ENCODE data around the gene LENEP.
A peak's percentile ranks its signal among the peaks of the same experiment; 100 is the strongest.
"Not testable (repeated sequence)": the region's sequence is repeated elsewhere in the genome, so short reads cannot be mapped to it uniquely, and the experiment has no call there.

LENEP gene

DNA sequence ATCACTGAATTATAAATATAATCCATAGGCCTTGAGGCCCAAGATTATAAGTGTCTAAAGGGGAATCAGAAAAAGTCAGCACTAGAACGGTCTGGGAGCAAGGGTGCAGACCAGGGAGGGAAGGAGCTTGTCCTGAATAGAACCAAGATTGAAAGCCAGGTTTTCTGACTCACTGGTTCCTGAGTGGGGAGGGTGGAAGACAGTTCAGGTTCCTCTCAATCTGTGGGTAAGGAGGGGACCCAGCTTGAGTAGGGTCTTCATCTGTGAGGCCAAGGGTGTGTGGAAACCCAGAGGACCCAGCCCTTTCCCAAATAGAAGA lies 842 bp downstream of the LENEP start:
- Histone ChIP-seq H3K4me3 (ENCODE audit: low read depth, low read length) (no peak overlapping the region), H3K9me3 (ENCODE audit: control insufficient read depth, insufficient read depth, low read length) (no peaks in the 10 kb centered on the region), H3K4me1 (ENCODE audit: control insufficient read depth, insufficient read depth, low read length) (no peaks in the 10 kb centered on the region), H3K27ac (ENCODE audit: low read depth, low read length) (no peak overlapping the region), H3K9ac (ENCODE audit: low read depth, low read length) (no peak overlapping the region), H3K36me3 (ENCODE audit: control insufficient read depth, insufficient read depth, low read length) (peaks cover 26% of the 10 kb centered on the region), H3K27me3 (ENCODE audit: control insufficient read depth, insufficient read depth, low read length) (0 out of 2 replicates have a peak, but pooled peaks cover 3% of the 10 kb centered on the region)

DNA sequence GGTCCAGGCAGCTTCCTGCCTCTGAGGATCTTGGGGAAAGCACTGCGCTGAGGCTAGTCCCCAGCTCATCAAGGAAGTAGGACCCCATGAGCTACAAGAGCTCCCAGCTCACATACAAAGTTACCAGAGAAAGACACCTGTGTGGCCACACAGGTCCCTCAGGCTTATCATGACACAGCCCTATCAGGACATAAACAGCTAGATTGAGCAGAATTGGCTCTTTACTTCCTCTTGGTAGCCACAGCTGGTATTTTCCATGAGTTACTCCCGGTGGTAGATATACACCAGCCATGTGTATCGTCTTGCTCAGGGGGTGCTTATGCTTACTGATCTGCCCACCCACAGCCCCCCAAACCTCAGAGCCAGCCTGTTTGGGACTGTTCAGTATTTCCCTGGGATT lies 1.2 kb downstream of the LENEP start:
- H3K9me3 ChIP-seq (ENCODE audit: control insufficient read depth, insufficient read depth, low read length), result no peaks in the 10 kb centered on the region
- H3K4me1 ChIP-seq (ENCODE audit: control insufficient read depth, insufficient read depth, low read length), result no peaks in the 10 kb centered on the region; the same call in 1 of the 2 replicates
- H3K27me3 ChIP-seq (ENCODE audit: control insufficient read depth, insufficient read depth, low read length), result 0 out of 2 replicates have a peak, but pooled peaks cover 3% of the 10 kb centered on the region
- H3K27ac ChIP-seq (ENCODE audit: low read depth, low read length), result no peak overlapping the region
- no peak overlapping the region for H3K4me3 ChIP-seq (ENCODE audit: low read depth, low read length)
- H3K9ac ChIP-seq (ENCODE audit: low read depth, low read length), result no peak overlapping the region
- H3K36me3 ChIP-seq (ENCODE audit: control insufficient read depth, insufficient read depth, low read length), result peaks cover 22% of the 10 kb centered on the region

DNA sequence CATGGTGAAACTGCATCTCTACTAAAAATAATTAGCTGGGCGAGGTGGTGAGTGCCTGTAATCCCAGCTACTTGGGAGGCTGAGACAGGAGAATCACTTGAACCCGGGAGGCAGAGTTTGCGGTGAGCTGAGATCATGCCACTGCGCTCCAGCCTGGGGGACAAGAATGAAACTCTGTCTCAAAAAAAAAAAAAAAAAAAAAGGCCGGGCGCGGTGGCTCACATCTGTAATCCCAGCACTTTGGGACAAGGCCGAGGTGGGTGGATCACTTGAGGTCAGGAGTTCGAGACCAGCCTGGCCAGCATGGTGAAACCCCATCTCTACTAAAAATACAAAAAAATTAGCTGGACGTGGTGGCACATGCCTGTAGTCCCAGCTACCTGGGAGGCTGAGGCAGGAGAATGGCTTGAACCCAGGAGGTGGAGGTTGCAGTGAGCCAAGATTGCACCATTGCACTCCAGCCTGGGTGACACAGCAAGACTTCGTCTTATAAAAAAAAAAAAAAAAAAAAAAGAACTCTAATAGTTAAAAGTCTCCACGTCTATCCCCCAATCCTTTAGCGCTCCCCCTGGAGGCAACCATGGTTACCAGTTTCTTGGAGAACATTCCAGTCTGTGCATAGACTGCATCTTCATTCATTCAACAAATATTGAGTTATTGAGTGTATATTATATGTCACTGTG lies 2.1 kb downstream of the LENEP start:
- not testable (repeated sequence) for H3K27me3 ChIP-seq (ENCODE audit: control insufficient read depth, insufficient read depth, low read length)

DNA sequence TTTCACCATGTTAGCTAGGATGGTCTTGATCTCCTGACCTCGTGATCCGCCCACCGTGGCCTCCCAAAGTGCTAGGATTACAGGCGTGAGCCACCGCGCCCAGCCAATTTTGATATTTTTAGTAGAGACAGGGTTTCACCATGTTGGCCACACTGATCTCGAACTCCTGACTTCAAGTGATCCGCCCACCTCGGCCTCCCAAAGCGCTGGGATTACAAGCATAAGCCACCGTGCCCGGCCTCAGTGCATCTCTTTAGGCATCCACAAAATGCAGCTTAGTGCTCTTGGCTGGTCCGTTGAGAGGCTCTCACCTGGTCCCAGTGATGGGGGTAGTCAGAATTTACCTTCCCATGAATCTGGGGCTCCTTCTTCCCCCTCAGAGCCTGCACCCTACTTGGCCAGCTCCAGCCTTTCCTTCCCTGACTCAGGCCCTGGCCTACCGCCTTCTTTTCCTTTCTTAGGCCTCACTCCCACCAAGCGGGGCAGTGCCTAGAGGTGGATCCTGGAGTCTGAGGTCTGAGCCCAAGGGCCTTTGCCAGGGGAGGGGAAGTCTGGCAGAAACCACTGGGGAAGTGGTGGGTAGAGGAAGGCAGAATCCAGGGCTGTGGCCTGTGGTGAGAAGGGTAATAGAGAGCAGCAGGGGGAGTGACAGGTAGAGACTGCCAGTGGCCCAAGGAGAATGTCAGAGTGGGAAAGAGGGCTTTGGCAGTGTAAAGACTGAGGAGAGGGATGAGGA lies 3.7 kb downstream of the LENEP start:
- H3K36me3 ChIP-seq (ENCODE audit: control insufficient read depth, insufficient read depth, low read length), result 0 out of 2 replicates have a peak, but pooled peaks cover 6% of the 10 kb centered on the region
- no peak overlapping the region for H3K9ac ChIP-seq (ENCODE audit: low read depth, low read length)
- no peak overlapping the region for H3K27ac ChIP-seq (ENCODE audit: low read depth, low read length)
- H3K27me3 ChIP-seq (ENCODE audit: control insufficient read depth, insufficient read depth, low read length), result 0 out of 2 replicates have a peak, but pooled peaks cover 3% of the 10 kb centered on the region
- no peaks in the 10 kb centered on the region for H3K9me3 ChIP-seq (ENCODE audit: control insufficient read depth, insufficient read depth, low read length)
- H3K4me3 ChIP-seq (ENCODE audit: low read depth, low read length), result no peak overlapping the region
- H3K4me1 ChIP-seq (ENCODE audit: control insufficient read depth, insufficient read depth, low read length), result no peaks in the 10 kb centered on the region; the same call in 1 of the 2 replicates

More for the DNA sequence above, 2.1 kb downstream of the LENEP start:
- not testable (repeated sequence) for H3K4me3 ChIP-seq (ENCODE audit: low read depth, low read length); H3K9me3 ChIP-seq (ENCODE audit: control insufficient read depth, insufficient read depth, low read length); H3K4me1 ChIP-seq (ENCODE audit: control insufficient read depth, insufficient read depth, low read length); H3K9ac ChIP-seq (ENCODE audit: low read depth, low read length); H3K27ac ChIP-seq (ENCODE audit: low read depth, low read length)
- H3K36me3 ChIP-seq (ENCODE audit: control insufficient read depth, insufficient read depth, low read length), result peaks cover 13% of the 10 kb centered on the region

DNA sequence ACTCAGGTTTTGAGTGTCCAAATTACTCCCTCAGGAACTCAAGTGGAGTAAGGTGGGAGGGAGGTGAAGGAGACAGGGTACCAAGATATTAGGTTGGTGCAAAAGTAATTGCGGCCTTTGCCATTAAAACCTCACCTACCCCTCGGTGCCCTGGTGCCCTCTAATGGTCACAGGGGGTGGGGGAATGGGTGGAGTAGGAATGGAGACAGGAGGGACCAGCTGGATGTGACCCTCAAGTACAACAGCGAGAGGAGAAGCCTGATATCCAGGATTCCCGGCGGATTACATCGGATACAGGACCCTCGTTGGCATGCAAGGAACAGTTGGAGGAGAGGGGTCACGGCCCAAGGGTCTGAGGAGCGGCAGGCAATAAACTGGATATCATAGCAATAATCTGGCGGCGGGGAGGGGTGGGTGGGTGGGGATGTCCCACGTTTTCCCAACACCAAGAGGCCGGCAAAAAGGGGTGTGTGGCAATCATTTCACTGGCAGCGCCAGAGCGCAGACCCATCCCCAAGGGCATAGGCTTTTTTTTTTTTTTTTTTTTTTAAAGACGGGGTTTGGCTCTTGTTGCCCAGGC lies 4.9 kb downstream of the LENEP start:
- no peak overlapping the region for H3K27ac ChIP-seq (ENCODE audit: low read depth, low read length)
- H3K36me3 ChIP-seq (ENCODE audit: control insufficient read depth, insufficient read depth, low read length), result 0 out of 2 replicates have a peak, but pooled peaks cover 2% of the 10 kb centered on the region
- H3K9ac ChIP-seq (ENCODE audit: low read depth, low read length), result no peak overlapping the region
- H3K27me3 ChIP-seq (ENCODE audit: control insufficient read depth, insufficient read depth, low read length), result 0 out of 2 replicates have a peak, but pooled peaks cover 3% of the 10 kb centered on the region
- H3K4me3 ChIP-seq (ENCODE audit: low read depth, low read length), result no peak overlapping the region
- no peaks in the 10 kb centered on the region for H3K9me3 ChIP-seq (ENCODE audit: control insufficient read depth, insufficient read depth, low read length)
- H3K4me1 ChIP-seq (ENCODE audit: control insufficient read depth, insufficient read depth, low read length), result no peaks in the 10 kb centered on the region; the same call in 1 of the 2 replicates

DNA sequence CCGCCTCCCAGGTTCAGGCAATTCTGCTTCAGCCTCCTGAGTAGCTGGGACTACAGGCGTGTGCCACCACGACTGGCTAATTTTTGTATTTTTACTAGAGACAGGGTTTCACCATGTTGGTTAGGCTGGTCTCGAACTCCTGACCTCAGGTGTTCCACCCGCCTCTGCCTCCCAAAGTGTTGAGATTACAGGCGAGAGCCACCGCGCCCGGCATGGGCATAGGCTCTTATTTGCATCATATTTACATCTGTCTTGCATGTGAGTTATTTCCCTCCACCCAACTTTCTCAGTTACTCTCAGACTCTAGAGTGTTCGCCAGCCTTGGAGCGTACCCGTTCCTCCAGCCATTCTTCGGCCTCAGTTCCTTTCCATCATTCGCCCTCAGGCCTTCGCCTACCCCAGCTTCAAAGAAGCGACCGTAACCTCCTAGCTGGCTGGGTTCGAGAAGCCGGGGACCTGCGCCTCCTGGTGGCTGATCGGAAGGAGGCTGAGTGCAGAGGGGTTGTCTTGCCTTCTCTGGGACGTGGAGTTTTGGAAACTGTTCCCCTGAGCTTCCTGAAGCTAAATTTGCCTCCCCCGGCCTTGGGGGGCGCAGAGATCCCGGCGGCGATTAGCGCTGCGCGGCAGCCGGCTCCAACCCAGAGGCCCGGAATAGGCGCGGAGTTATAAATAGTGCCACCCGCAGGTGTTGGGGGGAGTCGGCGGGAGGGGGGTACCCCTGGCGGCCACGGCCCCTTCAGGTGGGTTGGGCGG lies 5.6 kb downstream of the LENEP start:
- 0 out of 2 replicates have a peak, but pooled peaks cover 3% of the 10 kb centered on the region for H3K27me3 ChIP-seq (ENCODE audit: control insufficient read depth, insufficient read depth, low read length)
- H3K4me1 ChIP-seq (ENCODE audit: control insufficient read depth, insufficient read depth, low read length), result no peaks in the 10 kb centered on the region; the same call in 1 of the 2 replicates
- peak overlapping the region; percentile 59 for H3K27ac ChIP-seq (ENCODE audit: low read depth, low read length)
- H3K4me3 ChIP-seq (ENCODE audit: low read depth, low read length), result peak overlapping the region; percentile 68
- H3K9ac ChIP-seq (ENCODE audit: low read depth, low read length), result no peak overlapping the region
- no peaks in the 10 kb centered on the region for H3K36me3 ChIP-seq (ENCODE audit: control insufficient read depth, insufficient read depth, low read length)
- H3K9me3 ChIP-seq (ENCODE audit: control insufficient read depth, insufficient read depth, low read length), result no peaks in the 10 kb centered on the region

DNA sequence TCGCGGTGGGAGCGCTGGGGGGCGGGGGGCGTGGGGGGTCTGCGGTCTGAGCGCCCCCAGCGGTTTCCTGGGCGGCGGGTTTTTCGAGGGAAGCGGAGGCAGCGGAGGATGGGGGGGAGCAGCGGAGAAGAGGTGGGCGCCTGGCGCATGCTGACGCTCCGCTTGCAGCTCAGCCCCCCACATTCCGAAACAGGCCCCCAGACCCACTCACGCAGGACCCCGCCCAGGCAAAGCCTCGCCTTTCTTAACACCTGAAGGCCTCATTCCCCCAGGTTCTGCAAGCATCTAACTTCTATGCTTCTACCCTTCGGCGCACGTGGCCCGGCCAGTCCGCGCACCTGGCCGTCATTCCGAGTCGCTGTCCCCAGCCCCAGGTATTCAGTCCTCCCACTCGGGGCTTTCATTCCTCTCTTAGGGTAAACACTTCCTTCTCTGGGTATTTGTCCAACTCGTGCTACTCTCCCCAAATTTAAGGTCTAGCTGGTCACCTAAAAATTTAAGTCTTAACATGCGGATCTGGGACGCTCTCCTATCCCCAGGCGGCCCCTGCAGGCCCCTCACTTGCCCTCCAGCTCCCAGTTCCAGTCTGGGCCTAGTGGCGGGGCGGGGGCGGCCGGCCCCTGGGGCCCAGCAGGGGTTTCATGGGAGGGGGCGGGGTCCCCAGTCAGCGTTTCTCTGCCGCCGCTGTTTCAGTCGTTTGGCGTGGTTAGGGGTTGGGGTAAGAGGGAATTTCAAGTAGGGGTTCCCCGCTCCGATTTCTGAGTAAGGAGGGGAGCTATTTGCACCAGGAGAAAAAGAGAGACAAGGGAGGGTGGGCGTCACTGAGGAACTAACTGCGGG lies 6.4 kb downstream of the LENEP start:
- H3K27ac ChIP-seq (ENCODE audit: low read depth, low read length), result peak overlapping the region; percentile 90
- H3K9ac ChIP-seq (ENCODE audit: low read depth, low read length), result peak overlapping the region; percentile 56
- H3K4me1 ChIP-seq (ENCODE audit: control insufficient read depth, insufficient read depth, low read length), result peaks cover 7% of the 10 kb centered on the region

DNA sequence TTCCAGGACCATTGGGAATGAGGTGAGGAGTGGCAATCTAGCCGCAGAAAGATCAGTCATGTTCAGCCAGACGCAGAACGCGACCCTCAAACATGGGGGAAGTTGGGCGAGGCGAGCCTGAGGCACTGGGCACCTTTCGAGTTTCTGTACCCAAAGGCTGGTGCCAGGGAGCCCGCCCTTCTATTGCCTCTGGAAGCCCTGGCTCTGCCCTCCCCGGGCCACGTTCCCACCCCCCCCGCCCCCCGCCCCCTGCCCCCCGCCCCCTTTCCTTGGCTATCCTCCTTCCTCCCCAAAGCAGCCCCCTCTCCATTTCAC lies 7.0 kb downstream of the LENEP start:
- Histone ChIP-seq H3K4me1 (ENCODE audit: control insufficient read depth, insufficient read depth, low read length) (peaks cover 12% of the 10 kb centered on the region), H3K9me3 (ENCODE audit: control insufficient read depth, insufficient read depth, low read length) (no peaks in the 10 kb centered on the region), H3K27me3 (ENCODE audit: control insufficient read depth, insufficient read depth, low read length) (0 out of 2 replicates have a peak, but pooled peaks cover 3% of the 10 kb centered on the region), H3K9ac (ENCODE audit: low read depth, low read length) (peak overlapping the region; percentile 83), H3K4me3 (ENCODE audit: low read depth, low read length) (peak overlapping the region; percentile 68), H3K36me3 (ENCODE audit: control insufficient read depth, insufficient read depth, low read length) (no peaks in the 10 kb centered on the region), H3K27ac (ENCODE audit: low read depth, low read length) (peak overlapping the region; percentile 92)

More for the DNA sequence above, 6.4 kb downstream of the LENEP start:
- Histone ChIP-seq H3K9me3 (ENCODE audit: control insufficient read depth, insufficient read depth, low read length) (no peaks in the 10 kb centered on the region), H3K4me3 (ENCODE audit: low read depth, low read length) (peak overlapping the region; percentile 68), H3K36me3 (ENCODE audit: control insufficient read depth, insufficient read depth, low read length) (no peaks in the 10 kb centered on the region), H3K27me3 (ENCODE audit: control insufficient read depth, insufficient read depth, low read length) (0 out of 2 replicates have a peak, but pooled peaks cover 3% of the 10 kb centered on the region)

DNA sequence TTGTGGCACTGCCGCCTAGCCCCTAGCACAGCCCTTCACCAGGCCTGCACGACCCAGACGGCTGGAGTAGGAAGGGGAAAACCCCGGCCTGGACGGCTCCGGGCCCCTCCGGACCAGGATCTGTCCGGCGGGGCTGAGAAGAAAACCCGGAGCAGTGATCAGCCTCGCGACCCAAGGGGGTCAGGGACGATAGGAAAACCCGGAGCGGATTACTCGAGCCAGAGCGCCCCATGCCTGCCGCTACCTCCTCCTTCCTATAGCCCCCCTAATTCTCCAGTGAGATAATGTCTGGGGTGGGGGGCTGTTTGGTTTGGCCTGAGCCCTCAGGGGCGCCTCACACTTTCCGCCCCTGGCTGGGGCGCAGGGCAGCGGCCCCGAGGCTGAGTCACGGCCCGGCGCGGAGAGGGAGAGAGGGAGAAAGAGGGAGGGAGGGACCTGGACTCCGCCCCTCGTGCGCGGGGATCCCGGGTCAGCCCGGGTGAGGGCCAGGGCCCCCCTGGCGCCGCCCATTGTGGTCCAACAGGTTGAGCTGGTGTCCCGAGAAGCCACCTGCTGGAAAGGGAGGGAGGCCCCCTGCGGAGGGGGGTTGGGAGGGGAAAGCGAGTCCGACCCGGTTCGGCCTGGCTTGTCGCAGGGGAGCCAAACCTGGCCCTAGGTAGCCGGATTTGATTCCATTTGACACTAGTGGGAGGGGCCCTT lies 7.5 kb downstream of the LENEP start:
- Histone ChIP-seq H3K9ac (ENCODE audit: low read depth, low read length) (peak overlapping the region; percentile 83), H3K4me3 (ENCODE audit: low read depth, low read length) (peak overlapping the region; percentile 68), H3K4me1 (ENCODE audit: control insufficient read depth, insufficient read depth, low read length) (peaks cover 14% of the 10 kb centered on the region), H3K9me3 (ENCODE audit: control insufficient read depth, insufficient read depth, low read length) (no peaks in the 10 kb centered on the region), H3K27ac (ENCODE audit: low read depth, low read length) (peak overlapping the region; percentile 92), H3K36me3 (ENCODE audit: control insufficient read depth, insufficient read depth, low read length) (no peaks in the 10 kb centered on the region), H3K27me3 (ENCODE audit: control insufficient read depth, insufficient read depth, low read length) (0 out of 2 replicates have a peak, but pooled peaks cover 3% of the 10 kb centered on the region)

DNA sequence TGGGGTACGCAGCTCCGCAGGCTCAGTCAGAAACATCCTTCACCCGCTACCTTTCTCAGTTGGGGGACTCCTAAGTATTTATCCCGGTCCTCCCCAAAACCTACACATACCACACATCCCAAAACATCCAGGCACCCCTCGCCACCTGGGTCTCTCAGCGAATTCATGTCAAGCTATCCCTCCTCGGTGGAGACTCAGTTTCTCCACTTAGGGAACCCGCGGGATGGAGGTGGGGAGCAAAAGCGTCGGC lies 8.0 kb downstream of the LENEP start:
- 0 out of 2 replicates have a peak, but pooled peaks cover 3% of the 10 kb centered on the region for H3K27me3 ChIP-seq (ENCODE audit: control insufficient read depth, insufficient read depth, low read length)
- H3K36me3 ChIP-seq (ENCODE audit: control insufficient read depth, insufficient read depth, low read length), result no peaks in the 10 kb centered on the region
- H3K4me3 ChIP-seq (ENCODE audit: low read depth, low read length), result peak overlapping the region; percentile 68
- peak overlapping the region; percentile 92 for H3K27ac ChIP-seq (ENCODE audit: low read depth, low read length)
- no peaks in the 10 kb centered on the region for H3K9me3 ChIP-seq (ENCODE audit: control insufficient read depth, insufficient read depth, low read length)
- H3K9ac ChIP-seq (ENCODE audit: low read depth, low read length), result peak overlapping the region; percentile 83; the same call in 1 of the 2 replicates
- peaks cover 14% of the 10 kb centered on the region for H3K4me1 ChIP-seq (ENCODE audit: control insufficient read depth, insufficient read depth, low read length)

Measured in HUES48 (cell line).